GM19099 (cell line): ENCODE measurements around the gene PCDH9.

Source experiments
- POLR2A ChIP-seq: IDR thresholded peaks from 3 replicates; pipeline ENCODE4 v1.6.1; 2011; ENCODE audit warnings: low read depth; ENCODE audit not compliant: insufficient read length; ENCODE audit errors: extremely low read depth

PCDH9 gene

GRCh38 chr13:66560991-66561390 lies 669.1 kb downstream of the PCDH9 start:
- TF ChIP-seq POLR2A = no peak

DNA sequence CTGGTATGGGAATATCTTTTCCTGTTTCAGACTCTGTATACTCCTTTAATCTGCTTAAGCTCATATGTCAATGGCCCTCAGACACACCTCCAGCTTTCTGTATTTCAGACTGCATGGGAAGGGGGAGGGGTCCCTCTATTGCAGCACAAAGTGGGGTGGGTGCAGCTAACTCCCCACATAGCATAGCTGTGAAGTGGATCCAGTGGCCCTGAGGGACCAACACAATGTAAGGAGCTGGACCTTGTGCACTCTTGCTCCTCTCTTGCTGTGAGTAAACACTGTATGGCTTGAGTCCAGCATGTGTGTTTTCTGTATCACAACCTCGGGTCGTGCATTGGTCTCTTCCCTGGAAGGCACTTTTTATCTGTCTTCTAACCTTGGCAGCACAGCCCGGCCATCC lies 669.9 kb downstream of the PCDH9 start:
- no peak for TF ChIP-seq POLR2A

DNA sequence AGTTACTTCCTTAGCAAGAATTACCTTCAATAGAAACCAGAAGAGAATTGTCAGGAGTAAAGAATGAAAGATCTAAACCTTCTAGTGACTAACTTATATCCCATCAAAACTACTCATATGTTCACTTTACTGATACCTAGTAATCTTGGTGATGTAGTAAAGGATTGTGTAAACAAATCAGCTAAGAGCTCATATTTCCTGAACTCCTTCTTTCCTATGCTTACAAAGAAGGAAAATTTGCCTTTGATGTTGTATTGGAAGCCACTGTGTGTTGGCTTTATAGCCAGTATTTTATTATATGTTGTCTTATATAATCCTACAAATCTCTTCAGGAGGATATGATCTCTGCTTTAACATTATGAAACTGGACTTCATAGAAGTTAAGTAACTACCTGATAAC lies 671.0 kb downstream of the PCDH9 start:
- TF ChIP-seq POLR2A = no peak

DNA sequence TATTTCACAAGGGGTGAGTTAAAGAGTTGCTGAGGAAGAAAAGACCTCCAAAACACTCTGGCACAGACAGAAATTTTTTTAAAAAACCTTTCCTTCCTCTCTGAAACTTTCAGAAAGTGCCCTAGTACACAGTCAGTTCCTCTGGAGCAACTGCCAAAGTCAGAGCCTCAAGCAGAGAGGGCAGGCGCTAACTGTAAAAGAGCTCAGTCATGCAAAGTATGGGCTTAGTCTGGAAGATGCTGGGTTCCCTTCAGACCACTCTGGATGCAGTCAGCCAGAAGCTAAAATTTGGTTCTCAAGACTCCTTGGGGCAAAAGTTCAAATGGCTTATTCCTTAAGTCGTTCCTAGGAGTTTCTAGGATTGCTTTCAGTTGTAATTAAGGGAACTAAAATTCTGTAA lies 671.6 kb downstream of the PCDH9 start:
- TF ChIP-seq POLR2A = no peak

GRCh38 chr13:66557357-66557756 lies 672.8 kb downstream of the PCDH9 start:
- no peak for TF ChIP-seq POLR2A

- TF ChIP-seq POLR2A = no peak
Measured at GRCh38 chr13:66556306-66556705, 673.8 kb downstream of the PCDH9 start.

DNA sequence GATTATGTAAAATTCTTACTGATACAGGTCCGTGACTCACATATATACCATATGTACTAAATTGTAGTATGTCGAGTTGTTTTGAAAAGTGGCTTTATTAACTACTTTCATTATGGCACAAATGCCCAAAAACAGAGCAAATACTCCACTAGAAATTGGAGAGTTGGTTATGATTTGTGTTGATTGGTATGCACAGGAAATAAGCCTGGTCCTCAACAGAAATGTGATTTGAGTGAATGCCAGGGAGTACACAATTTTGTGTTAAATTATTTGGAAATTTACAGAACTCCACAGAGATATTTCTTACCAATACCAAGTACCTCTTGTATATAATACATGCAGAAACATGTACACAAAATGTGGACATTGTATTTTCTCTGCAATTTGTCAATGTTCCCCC lies 676.7 kb downstream of the PCDH9 start:
- TF ChIP-seq POLR2A = no peak

DNA sequence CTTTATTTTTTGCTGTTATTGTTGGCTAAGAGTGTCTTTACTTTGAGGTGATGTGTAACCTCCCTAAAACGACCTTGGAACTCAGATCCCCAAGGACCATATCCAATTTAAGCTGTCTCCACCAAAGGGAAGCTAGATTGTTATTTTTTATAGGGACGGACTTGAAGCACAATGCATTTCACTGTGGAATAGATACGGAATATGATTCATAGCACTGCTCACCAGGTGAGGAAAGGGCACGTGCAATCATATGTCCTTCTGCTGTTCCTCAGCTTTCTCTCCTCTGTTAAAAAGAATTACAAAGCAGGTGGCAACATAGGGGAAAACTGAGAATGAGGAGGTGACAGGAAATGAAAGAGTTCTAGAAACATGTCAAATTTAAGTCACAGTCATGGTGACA lies 679.0 kb downstream of the PCDH9 start:
- TF ChIP-seq POLR2A = no peak

GRCh38 chr13:66547685-66548084 lies 682.5 kb downstream of the PCDH9 start:
- no peak for TF ChIP-seq POLR2A

- TF ChIP-seq POLR2A = no peak
Measured at GRCh38 chr13:66546534-66547379, 683.4 kb downstream of the PCDH9 start.

DNA sequence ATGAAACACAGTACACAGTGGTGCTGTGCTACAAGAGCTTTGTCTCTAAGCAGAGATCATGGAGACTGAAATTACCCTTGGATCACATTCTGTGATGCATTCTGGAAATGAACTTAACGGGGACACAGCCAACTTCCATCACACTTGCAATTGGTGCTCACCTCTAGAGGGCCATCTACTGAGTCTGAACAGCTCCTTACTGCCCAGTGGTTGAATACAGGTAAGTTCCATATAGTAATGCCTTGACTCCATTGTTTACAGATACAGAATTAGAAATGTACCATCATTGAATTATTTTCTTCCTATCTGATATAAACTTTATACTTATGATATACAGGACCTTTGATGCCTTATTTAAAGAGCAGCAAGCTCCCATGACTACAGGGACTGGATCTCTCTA lies 686.4 kb downstream of the PCDH9 start:
- no peak for TF ChIP-seq POLR2A

GRCh38 chr13:66537417-66537816 lies 692.7 kb downstream of the PCDH9 start:
- no peak for TF ChIP-seq POLR2A

- TF ChIP-seq POLR2A = no peak
Measured at GRCh38 chr13:66536746-66537145, 693.4 kb downstream of the PCDH9 start.

- TF ChIP-seq POLR2A = no peak
Measured at GRCh38 chr13:66534561-66534960, 695.6 kb downstream of the PCDH9 start.

DNA sequence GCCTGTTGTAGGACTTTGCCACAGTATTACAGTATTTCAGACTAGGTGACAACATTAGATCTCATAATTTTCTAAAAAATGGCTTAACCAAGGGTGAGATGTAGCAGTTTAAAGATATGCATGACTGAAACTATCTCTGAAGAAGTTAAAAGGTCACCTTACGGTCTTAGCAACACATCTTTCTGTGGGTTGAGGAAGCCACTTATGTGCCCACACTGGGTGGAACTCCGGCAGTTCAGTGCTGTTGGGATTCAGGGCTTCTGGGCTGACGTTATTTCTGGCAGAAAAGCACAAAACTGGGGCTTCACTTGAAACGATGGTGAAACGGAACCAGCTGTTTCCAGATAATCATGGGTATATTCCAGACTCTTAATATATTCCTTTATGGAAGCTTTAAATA lies 697.3 kb downstream of the PCDH9 start:
- TF ChIP-seq POLR2A = no peak

GRCh38 chr13:66532146-66532545 lies 698.0 kb downstream of the PCDH9 start:
- TF ChIP-seq POLR2A = no peak

DNA sequence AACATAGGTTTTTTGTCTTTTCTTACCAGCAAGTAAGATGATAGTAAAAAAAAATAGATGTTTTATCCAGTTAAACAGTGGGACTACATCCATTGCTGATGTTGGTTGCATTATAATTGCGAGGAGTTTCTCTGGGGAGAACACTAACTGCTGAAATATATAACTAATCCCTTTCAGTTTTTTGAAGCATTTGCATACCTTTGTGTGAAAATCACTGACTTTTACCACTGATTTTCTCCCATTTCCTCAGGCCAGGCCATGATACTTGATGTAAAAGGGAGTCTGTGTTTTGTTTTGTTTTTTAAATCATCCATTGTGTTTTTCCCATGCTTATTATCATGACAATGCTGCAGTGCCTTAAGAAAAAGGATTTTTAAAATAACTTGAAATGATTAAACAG lies 699.5 kb downstream of the PCDH9 start:
- TF ChIP-seq POLR2A = no peak
